CD4-positive, alpha-beta T cell treated with Interleukin-21 for 1 hour (primary cell): ENCODE results near the gene OPN3.
A peak's percentile ranks its signal among the peaks of the same experiment; 100 is the strongest.

ENCODE experiments used
- DNase-seq: peaks from one replicate; pipeline ENCODE4 v3.0.0-alpha.2; 2020

The OPN3 gene

DNA sequence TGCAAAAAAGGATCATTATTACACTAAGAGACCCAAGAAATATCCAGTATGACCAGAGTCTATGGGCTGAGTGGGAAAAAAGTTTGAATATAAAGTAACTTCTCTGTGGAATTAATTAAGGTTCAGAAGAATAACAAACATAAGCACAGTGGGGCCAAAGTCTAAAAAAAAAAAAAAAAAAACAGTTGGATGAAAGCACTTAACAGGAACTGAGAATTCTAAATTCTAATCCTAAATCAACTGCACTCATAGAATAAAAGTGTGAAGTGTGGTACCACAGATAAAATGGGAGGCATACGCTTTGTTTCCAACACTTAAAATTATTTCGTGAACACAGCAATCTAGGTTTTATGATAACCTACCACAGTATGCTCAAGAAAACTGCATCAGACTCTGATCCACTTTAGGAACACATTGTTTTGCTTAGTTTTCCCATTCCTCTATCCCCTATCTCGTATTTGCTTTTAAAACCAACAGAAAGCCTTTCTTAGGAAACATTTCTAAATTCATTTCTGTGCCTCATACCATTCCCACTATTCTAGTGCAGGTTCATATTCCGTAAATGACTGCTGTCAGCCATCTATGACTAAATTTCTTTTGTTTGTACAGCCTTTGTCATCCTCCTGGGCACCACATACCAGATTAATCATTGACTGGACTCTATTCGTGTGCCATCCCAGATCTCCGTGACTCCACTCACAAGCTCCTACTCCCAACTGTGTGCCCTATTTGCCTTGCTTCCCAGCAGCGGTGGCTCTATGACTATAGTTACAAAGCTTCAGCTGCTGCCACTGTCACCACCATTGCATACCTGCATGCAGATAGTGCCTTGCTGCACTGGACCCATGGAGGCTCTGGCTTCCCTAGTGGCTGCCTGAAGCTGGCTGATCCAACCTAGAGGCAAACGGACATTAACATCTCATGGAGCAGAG lies 24.9 kb downstream of the OPN3 start:
- DNase-seq: no peak

DNA sequence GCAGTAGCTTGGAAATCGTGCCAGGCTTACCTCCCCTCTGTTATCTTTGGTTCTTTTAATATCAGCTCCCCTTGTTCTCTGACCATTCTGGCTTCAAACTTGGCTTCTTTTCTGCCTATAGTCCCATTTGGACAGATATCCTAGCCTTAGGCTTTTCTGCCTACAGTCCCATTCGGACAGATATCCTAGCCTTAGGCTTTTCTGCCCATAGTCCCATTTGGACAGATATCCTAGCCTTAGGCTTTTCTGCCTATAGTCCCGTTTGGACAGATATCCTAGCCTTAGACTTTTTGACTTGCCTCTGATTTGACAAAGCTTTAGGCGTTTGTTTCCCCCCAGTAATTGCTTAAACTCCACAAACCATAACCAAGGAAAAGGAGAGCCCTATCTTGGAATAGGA lies 25.6 kb downstream of the OPN3 start:
- no peak for DNase-seq

DNA sequence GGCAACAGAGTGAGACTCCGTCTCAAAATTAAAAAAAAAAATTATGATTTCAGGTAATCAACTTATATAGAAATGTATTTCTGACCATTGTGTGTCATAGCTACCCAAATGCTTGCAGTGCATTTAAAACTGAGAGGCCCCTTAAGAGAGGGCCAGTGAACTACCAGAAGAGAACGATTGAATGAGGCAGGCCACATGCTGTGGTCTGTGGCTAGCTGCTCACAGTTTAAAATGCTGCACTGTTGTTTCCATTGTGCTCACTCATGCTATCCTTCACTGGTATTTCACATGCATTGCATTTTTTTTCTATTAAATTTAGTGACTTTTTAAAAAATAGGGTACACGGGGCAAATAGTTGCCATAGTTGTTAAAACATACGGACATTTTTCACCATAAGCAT lies 26.0 kb downstream of the OPN3 start:
- DNase-seq: no peak

- no peak for DNase-seq
Observed at GRCh38 chr1:241612533-241613477, 27.4 kb downstream of the OPN3 start.

DNA sequence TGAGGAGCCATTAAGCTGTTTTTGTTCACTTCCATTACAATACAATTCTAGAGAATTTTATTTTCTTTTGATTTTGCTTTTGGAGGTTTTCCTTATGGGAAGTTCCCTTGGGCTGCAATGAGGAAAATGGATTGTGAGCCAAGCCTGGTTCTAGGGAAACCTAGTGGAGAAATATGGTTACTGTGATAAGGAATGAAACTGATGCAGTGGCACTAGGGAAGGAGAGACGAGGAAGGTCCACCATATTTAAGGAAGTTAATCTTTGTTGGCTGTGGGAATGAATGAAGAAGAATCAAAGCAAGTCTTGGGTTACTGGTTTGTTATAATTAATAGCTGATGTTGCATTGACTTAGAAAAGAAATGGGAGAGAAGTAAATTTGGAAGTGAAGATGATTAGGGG lies 28.4 kb downstream of the OPN3 start:
- DNase-seq: no peak

- DNase-seq: peak; percentile 72
Observed at GRCh38 chr1:241611063-241611462, 29.1 kb downstream of the OPN3 start.

DNA sequence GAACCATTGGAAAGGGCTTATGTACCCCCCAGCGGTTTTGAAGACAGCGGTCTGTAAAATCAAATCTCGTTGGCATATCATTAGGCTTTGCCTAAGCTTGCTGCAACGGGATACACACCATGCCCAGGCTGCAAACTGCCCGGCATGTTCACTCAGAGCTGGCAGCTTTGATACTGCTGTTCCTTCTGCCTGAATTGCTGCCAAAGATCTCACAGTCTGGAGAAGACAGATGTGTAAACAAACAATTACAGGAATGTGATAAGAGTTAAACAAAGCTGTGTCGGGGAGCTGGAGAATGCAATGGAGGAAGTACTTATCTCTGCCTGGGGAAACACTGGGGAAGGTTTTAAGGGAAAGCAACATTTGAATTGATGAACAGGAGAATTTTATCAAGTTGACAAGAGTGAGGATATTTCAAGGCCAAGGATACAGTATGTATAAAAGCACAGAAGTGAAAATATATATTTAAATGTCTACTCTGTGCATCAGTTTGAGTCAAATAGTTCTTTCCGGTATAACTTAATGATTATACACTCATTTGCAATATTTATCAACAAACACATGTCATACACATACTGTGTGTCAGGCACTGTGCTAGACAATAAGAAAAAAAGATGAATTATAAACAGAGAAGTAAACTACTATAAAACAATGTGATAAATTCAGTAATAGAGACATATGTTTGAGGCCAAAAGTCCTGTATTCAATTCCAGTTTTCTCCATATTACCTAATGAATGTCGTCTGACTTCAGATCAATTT lies 29.9 kb downstream of the OPN3 start:
- no peak for DNase-seq

DNA sequence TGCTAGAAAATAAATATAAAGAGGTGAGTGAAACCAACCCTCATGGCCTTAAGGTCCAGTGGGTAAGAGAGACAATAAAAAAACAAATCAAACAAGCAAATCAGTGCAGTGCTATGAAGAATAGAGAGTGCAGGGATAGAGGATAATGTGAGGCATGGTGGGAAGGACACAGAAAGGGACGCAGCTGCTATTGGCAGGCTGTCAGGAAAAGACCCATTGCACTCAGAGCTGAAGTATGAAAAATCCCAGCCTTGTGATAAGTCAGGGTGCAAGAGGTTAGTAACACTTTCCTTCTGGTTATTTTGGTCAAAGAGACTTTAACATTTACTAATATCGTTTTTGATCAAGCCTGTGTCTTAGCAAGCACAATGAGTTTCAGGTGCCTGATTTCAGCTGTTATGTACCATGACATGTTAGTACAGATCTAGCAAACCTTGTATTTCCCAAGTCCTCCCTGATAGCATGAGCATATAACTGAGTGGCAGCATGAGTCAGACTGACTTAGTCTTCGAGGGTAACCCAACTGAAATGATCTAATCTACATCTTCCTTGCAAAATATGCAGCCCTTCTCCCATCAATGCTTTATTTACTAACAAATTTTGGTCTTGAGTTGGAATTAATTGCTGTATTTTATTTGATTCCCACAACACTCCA lies 31.7 kb downstream of the OPN3 start:
- DNase-seq: no peak

DNA sequence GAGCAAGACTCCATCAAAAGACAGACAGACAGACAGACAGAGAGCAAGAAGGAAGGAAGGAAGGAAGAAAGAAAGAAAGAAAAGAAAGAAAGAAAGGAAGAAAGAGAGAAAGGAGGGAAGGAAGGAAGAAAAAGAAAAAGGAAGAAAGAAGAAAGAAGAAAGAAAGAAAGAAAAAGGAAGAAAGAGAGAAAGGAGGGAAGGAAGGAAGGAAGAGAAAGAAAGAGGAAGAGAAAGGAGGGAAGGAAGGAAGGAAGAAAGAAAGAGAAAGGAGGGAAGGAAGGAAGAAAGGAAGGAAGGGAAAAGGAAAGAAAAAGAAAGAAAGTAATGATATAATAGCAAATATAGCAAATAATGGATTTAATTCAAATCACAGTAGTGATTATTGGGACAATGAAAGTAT lies 32.7 kb downstream of the OPN3 start:
- no peak for DNase-seq

- no peak for DNase-seq
Observed at GRCh38 chr1:241606544-241606943, 33.6 kb downstream of the OPN3 start.

DNA sequence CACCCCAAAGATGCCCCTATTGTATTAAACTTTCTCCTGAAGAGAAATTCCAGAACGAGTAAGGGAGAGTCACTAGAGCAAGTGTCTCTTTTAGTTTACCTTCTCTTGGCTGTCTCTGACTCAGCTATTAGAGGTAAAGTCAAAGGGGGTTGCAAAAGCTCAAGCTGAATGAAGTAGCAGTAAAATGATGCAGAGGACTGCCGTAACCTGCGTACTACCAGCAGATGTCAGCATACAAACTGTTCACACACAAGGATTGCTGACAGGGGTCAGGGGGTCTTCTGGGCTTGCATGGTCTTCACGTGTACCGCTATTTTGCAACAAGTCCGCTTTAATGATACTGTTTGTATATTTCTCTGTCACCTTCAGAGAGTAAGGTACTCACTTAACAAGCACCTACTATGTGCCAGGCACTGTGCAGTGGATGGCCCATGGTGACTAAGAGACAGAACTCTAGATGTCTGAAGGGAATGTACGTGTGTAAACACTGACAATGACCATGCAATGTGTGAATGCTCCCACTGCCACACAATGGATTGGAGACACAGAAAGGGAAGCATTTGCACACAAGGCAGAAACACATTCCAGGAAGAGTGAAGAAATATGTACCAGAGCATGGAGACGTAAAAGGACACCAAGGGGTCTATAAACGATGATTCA lies 34.9 kb downstream of the OPN3 start:
- DNase-seq: no peak

GRCh38 chr1:241603731-241604245 lies 36.4 kb downstream of the OPN3 start:
- no peak for DNase-seq

- no peak for DNase-seq
Observed at GRCh38 chr1:241600496-241600901, 39.7 kb downstream of the OPN3 start.

DNA sequence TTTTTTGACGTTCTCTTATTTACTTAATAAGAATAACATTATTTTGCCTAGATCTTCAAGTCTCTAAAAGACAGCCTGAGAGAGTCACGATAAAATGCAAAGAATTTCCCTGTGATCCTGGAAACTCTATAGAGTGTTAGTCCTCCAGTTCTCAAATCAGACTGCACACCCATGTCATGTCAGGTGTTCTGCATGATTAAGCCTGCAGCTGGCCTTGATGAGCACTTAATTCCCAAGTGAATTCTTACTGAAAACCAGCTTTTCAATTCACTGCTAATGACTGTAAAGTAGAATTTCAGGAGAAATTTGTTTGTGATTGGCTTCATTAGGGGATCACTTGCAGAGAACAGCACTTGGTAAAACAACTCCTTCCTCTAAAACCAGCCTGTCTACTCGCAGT lies 41.9 kb downstream of the OPN3 start:
- no peak for DNase-seq

- no peak for DNase-seq
Observed at GRCh38 chr1:241596633-241597032, 43.5 kb downstream of the OPN3 start.

DNA sequence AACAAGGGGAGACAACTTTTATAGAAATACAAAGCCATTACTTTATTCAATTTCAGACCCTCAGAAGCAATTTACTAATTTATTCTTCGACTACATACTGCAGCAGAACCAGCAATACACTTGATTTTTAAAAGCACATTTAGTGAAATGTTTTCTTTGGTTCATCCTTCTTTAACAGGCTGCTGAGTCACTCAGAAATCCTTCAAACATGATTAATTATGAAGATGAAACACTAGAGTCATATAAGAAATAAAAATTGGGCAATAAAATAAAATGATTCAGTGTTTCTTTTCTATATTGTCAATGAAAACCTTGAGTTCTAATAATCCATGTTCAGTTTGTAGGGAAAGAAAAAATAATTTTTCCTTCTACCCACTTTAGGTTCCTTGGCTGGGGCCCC lies 47.0 kb downstream of the OPN3 start:
- DNase-seq: no peak

DNA sequence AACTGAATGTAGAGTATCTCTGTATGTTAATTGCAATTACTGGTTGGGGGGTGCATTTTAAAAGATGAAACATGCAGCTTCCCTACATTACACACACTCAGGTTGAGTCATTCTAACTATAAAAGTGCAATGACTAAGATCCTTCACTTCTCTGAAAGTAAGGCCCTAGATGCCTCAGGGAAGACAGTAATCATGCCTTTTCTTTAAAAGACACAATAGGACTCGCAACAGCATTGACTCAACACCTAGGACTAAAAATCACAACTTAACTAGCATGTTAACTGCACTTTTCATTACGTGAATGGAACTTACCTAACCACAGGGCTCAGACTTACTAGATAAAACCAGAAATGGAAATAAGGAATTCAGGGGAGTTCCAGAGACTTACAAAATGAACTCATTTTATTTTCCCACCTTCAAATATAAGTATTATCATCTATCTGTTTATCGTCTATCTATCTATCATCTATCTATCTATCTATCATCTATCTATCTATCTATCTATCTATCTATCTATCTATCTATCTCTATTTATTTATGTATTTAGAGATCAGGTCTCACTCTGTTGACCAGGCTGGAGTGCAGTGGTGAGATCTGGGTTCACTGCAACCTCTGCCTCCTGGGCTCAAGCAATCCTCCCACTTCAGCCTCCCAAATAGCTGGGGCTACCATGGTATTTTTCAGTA lies 47.8 kb downstream of the OPN3 start:
- no peak for DNase-seq

DNA sequence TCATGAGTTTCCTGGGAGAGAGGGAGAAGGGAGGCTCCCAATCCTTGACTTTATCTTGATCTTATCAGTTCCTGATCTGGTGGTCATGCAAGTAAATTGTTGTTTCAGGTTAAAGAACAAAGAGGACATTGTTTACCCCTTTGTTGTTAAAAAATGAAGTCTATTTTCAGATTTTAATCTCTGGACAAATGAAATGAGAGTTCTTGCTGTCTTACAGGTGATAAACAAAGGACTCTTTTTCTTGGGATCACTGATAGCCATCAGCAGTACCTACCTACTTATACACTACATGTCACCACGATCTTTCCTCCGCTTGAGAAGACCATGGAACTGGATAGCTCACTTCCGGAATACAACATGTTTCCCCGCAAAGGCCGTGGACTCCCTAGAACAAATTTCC lies 48.4 kb downstream of the OPN3 start:
- no peak for DNase-seq

GRCh38 chr1:241591317-241591716 lies 48.9 kb downstream of the OPN3 start:
- no peak for DNase-seq

GRCh38 chr1:241590719-241591118 lies 49.5 kb downstream of the OPN3 start:
- no peak for DNase-seq

DNA sequence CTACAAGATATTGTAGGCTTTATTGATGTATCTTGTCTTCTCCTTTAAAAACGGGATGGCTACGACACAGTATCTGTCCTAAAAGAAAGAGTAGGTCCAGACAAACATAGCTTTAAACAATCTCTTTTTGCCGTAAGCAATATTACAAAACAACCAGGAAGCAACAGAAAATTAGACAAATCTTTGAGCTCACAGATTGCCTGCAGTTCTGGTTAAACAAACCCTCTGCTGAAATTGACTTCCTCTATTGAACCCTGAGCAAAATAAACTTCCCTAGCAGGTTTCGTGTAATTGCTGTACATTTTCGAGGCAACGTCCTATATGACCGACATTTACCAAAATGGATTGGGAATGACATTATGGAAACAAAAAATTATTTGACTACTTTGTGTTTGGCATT lies 50.6 kb downstream of the OPN3 start:
- DNase-seq: no peak
